ENCODE results near the gene PTGES3. TPM values are rescaled to one million over a fixed set of nuclear protein-coding genes. Genes with fewer than 3 reads are reported as not detected.

PTGES3 gene
- total and polyA plus RNA-seq, 2 experiments from 2014 or later = 334 to 442 TPM

DNA sequence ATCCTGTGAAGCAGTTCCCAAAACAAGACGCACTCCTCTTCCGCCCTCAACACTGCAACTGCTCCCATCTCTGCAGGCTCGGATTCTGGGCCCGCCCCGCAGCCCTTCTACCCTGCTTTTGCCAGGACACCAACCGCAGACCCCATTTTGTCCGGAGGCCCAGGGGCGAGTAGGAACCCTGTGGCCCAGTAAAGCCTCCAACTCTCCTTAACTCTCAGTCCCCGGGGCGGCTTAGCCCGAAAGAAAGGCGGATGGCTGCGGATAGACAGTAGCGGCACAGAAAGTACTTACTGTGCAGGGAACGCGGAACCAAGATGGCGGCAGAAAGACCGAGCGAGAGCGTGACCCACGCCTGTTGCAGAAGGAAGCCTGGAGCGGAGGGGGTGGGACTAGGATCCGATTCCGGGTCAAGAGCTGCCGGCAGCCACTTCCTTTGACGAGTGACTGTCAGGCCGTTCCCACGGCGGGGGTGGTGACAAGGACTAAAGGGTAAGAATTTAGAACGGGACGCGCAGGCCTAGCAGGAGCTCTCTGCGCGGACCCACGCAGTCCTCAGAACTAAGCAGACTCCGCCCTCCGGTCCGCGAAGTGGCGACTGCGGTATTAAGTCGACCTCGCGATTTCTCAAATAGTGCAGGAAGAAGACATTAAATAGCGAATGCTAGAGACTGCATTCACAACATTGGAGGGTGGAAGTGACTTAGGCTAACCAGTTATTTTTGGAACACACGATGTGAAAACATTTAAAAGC, 37.1 kb upstream of the PTGES3 start, which contains the start of gene NACA:
Gene NACA, minus strand, starts transcription at position 328 of the 751 bp plus-strand sequence. CDS start 778 bp downstream, outside the sequence.
- peak within 1 kb of the TSS; percentile 98 for H3K4me3 Mint-ChIP-seq
- H3K9me3 Mint-ChIP-seq = no peaks in the 10 kb centered on the region; the same call in 2 of the 3 replicates
- Histone ChIP-seq H3K27ac (ENCODE audit: low read depth) (peak within 1 kb of the TSS; percentile 96), H3K4me1 (ENCODE audit: insufficient read depth) (peaks cover 38% of the 10 kb centered on the region), H3K4me2 (peak within 1 kb of the TSS; percentile 99), H3K36me3 (ENCODE audit: insufficient read depth) (peaks cover 28% of the 10 kb centered on the region), H3K9me2 (ENCODE audit: insufficient read depth) (peaks cover 5% of the 10 kb centered on the region; the same call in 1 of the 2 replicates), H3K79me2 (replicated peaks; ENCODE audit: insufficient read depth) (peaks cover 49% of the 10 kb centered on the region), H3K27me3 (ENCODE audit: insufficient read depth) (no peaks in the 10 kb centered on the region), H3K4me3 (peak within 1 kb of the TSS; percentile 93), H4K20me1 (replicated peaks; ENCODE audit: insufficient read depth) (peaks cover 39% of the 10 kb centered on the region), H2AFZ (0 out of 2 replicates have a peak within 1 kb of the TSS, but pooled peaks have one; percentile 72), H3F3A (replicated peaks; ENCODE audit: low read depth) (0 out of 2 replicates have a peak, but pooled peaks cover 12% of the 10 kb centered on the region)
- H3K4me1 Mint-ChIP-seq = peaks cover 42% of the 10 kb centered on the region
- peak; percentile 98 for DNase-seq (ENCODE audit: low spot score)
- peaks cover 81% of the 10 kb centered on the region for H3K36me3 Mint-ChIP-seq (ENCODE audit: low read depth)
- peak; percentile 91 for ATAC-seq
- TF ChIP-seq, protein P1, sequence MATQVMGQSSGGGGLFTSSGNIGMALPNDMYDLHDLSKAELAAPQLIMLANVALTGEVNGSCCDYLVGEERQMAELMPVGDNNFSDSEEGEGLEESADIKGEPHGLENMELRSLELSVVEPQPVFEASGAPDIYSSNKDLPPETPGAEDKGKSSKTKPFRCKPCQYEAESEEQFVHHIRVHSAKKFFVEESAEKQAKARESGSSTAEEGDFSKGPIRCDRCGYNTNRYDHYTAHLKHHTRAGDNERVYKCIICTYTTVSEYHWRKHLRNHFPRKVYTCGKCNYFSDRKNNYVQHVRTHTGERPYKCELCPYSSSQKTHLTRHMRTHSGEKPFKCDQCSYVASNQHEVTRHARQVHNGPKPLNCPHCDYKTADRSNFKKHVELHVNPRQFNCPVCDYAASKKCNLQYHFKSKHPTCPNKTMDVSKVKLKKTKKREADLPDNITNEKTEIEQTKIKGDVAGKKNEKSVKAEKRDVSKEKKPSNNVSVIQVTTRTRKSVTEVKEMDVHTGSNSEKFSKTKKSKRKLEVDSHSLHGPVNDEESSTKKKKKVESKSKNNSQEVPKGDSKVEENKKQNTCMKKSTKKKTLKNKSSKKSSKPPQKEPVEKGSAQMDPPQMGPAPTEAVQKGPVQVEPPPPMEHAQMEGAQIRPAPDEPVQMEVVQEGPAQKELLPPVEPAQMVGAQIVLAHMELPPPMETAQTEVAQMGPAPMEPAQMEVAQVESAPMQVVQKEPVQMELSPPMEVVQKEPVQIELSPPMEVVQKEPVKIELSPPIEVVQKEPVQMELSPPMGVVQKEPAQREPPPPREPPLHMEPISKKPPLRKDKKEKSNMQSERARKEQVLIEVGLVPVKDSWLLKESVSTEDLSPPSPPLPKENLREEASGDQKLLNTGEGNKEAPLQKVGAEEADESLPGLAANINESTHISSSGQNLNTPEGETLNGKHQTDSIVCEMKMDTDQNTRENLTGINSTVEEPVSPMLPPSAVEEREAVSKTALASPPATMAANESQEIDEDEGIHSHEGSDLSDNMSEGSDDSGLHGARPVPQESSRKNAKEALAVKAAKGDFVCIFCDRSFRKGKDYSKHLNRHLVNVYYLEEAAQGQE (IDR thresholded peaks at IDR 0.05; ENCODE audit: unreplicated experiment) = peak; percentile 21
- TF ChIP-seq ZNF331 (CRISPR knock-in tag; IDR thresholded peaks at IDR 0.05; ENCODE audit: low read depth) = no peak
- TF ChIP-seq, protein P2, sequence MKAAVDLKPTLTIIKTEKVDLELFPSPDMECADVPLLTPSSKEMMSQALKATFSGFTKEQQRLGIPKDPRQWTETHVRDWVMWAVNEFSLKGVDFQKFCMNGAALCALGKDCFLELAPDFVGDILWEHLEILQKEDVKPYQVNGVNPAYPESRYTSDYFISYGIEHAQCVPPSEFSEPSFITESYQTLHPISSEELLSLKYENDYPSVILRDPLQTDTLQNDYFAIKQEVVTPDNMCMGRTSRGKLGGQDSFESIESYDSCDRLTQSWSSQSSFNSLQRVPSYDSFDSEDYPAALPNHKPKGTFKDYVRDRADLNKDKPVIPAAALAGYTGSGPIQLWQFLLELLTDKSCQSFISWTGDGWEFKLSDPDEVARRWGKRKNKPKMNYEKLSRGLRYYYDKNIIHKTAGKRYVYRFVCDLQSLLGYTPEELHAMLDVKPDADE (IDR thresholded peaks at IDR 0.05) = peak; percentile 86
- TF ChIP-seq, protein P3, sequence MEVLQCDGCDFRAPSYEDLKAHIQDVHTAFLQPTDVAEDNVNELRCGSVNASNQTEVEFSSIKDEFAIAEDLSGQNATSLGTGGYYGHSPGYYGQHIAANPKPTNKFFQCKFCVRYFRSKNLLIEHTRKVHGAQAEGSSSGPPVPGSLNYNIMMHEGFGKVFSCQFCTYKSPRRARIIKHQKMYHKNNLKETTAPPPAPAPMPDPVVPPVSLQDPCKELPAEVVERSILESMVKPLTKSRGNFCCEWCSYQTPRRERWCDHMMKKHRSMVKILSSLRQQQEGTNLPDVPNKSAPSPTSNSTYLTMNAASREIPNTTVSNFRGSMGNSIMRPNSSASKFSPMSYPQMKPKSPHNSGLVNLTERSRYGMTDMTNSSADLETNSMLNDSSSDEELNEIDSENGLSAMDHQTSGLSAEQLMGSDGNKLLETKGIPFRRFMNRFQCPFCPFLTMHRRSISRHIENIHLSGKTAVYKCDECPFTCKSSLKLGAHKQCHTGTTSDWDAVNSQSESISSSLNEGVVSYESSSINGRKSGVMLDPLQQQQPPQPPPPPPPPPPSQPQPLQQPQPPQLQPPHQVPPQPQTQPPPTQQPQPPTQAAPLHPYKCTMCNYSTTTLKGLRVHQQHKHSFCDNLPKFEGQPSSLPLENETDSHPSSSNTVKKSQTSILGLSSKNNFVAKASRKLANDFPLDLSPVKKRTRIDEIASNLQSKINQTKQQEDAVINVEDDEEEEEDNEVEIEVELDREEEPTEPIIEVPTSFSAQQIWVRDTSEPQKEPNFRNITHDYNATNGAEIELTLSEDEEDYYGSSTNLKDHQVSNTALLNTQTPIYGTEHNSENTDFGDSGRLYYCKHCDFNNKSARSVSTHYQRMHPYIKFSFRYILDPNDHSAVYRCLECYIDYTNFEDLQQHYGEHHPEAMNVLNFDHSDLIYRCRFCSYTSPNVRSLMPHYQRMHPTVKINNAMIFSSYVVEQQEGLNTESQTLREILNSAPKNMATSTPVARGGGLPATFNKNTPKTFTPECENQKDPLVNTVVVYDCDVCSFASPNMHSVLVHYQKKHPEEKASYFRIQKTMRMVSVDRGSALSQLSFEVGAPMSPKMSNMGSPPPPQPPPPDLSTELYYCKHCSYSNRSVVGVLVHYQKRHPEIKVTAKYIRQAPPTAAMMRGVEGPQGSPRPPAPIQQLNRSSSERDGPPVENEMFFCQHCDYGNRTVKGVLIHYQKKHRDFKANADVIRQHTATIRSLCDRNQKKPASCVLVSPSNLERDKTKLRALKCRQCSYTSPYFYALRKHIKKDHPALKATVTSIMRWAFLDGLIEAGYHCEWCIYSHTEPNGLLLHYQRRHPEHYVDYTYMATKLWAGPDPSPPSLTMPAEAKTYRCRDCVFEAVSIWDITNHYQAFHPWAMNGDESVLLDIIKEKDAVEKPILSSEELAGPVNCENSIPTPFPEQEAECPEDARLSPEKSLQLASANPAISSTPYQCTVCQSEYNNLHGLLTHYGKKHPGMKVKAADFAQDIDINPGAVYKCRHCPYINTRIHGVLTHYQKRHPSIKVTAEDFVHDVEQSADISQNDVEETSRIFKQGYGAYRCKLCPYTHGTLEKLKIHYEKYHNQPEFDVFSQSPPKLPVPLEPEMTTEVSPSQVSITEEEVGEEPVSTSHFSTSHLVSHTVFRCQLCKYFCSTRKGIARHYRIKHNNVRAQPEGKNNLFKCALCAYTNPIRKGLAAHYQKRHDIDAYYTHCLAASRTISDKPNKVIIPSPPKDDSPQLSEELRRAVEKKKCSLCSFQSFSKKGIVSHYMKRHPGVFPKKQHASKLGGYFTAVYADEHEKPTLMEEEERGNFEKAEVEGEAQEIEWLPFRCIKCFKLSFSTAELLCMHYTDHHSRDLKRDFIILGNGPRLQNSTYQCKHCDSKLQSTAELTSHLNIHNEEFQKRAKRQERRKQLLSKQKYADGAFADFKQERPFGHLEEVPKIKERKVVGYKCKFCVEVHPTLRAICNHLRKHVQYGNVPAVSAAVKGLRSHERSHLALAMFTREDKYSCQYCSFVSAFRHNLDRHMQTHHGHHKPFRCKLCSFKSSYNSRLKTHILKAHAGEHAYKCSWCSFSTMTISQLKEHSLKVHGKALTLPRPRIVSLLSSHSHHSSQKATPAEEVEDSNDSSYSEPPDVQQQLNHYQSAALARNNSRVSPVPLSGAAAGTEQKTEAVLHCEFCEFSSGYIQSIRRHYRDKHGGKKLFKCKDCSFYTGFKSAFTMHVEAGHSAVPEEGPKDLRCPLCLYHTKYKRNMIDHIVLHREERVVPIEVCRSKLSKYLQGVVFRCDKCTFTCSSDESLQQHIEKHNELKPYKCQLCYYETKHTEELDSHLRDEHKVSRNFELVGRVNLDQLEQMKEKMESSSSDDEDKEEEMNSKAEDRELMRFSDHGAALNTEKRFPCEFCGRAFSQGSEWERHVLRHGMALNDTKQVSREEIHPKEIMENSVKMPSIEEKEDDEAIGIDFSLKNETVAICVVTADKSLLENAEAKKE (CRISPR knock-in tag; IDR thresholded peaks at IDR 0.05) = no peak
- no peak for TF ChIP-seq ZNF114 (CRISPR knock-in tag; IDR thresholded peaks at IDR 0.05)
- TF ChIP-seq STAT1 (IDR thresholded peaks at IDR 0.05; ENCODE audit: unreplicated experiment) = no peak
- peak; percentile 97 for TF ChIP-seq POLR2AphosphoS5 (IDR thresholded peaks at IDR 0.05; ENCODE audit: low read depth)
- no peak for TF ChIP-seq EZH2phosphoT487 (IDR thresholded peaks at IDR 0.05; ENCODE audit: unreplicated experiment)
- TF ChIP-seq JUNB (IDR thresholded peaks at IDR 0.05; ENCODE audit: unreplicated experiment) = no peak
- peak; percentile 50 for TF ChIP-seq CREB1 (CRISPR knock-in tag; IDR thresholded peaks at IDR 0.05; ENCODE audit: low read depth)
- TF ChIP-seq, protein P4, sequence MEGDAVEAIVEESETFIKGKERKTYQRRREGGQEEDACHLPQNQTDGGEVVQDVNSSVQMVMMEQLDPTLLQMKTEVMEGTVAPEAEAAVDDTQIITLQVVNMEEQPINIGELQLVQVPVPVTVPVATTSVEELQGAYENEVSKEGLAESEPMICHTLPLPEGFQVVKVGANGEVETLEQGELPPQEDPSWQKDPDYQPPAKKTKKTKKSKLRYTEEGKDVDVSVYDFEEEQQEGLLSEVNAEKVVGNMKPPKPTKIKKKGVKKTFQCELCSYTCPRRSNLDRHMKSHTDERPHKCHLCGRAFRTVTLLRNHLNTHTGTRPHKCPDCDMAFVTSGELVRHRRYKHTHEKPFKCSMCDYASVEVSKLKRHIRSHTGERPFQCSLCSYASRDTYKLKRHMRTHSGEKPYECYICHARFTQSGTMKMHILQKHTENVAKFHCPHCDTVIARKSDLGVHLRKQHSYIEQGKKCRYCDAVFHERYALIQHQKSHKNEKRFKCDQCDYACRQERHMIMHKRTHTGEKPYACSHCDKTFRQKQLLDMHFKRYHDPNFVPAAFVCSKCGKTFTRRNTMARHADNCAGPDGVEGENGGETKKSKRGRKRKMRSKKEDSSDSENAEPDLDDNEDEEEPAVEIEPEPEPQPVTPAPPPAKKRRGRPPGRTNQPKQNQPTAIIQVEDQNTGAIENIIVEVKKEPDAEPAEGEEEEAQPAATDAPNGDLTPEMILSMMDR (conservative IDR thresholded peaks at IDR 0.05; ENCODE audit: low read depth in 2 of 2) = no peak
- TF ChIP-seq EZH2 (IDR thresholded peaks at IDR 0.05; ENCODE audit: low read depth, unreplicated experiment) = no peak
- TF ChIP-seq NANOG (IDR thresholded peaks at IDR 0.05; ENCODE audit: borderline replicate concordance) = no peak
- H3K27ac Mint-ChIP-seq = peak within 1 kb of the TSS; percentile 100
- H3K27me3 Mint-ChIP-seq (ENCODE audit: insufficient read depth, low read depth, poor library complexity) = peaks cover 11% of the 10 kb centered on the region

All from GM23338 (cell line).